ENCODE measurements around the gene ARID1B. TPM values are rescaled to one million over a fixed set of nuclear protein-coding genes. Genes with fewer than 3 reads are reported as not detected.

Gene ARID1B
- total and polyA plus RNA-seq, 2 of the 13 experiments (the other 11 are each of a cell fraction or from before 2014, with no cell fraction given) = 20.1 to 32.6 TPM

DNA sequence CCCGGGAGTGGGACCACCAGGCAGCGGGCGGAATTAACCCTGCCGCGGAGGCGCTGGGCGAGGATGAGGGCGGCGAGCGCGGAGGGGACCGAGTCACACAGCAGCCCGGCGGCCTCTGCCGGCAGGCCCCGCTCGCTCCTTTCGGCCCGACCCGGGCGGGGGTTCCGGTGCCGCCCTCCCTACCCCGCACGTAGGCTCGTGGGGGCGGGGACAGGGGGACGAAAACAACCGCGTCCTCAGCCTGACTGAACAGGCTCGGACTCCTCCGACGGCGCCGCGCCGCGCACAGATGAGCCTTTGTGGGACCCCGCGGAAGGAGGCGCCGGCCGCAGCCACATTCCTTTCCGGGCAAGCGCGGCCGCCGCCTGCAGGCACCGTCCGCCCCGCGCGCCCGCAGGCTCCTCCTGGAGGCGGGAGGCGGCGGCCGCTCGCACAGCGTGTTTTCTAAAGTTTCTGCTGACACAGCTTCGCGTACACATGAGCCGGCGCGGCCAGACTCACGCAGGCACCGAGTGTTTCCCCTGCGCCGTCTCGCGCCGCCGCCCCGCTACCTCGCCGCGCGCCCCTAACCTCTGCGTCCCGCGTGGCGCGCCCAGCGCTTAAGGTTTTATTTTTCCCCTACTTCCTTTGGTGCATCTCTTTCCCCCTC lies 244.3 kb downstream of the ARID1B start (continued):
- TF ChIP-seq, protein P1, sequence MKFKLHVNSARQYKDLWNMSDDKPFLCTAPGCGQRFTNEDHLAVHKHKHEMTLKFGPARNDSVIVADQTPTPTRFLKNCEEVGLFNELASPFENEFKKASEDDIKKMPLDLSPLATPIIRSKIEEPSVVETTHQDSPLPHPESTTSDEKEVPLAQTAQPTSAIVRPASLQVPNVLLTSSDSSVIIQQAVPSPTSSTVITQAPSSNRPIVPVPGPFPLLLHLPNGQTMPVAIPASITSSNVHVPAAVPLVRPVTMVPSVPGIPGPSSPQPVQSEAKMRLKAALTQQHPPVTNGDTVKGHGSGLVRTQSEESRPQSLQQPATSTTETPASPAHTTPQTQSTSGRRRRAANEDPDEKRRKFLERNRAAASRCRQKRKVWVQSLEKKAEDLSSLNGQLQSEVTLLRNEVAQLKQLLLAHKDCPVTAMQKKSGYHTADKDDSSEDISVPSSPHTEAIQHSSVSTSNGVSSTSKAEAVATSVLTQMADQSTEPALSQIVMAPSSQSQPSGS (CRISPR knock-in tag; IDR thresholded peaks at IDR 0.05) = peak; percentile 83
- TF ChIP-seq PHF21A (CRISPR knock-in tag; IDR thresholded peaks at IDR 0.05) (peak; percentile 78), HCFC1 (IDR thresholded peaks at IDR 0.05; ENCODE audit: low read depth, low read length) (no peak), SNAPC2 (CRISPR knock-in tag; IDR thresholded peaks at IDR 0.05) (no peak), POLR2AphosphoS2 (IDR thresholded peaks at IDR 0.05; ENCODE audit: low read depth, low read length) (0 out of 2 replicates have a peak, but pooled peaks have one; percentile 28), KAT7 (CRISPR knock-in tag; IDR thresholded peaks at IDR 0.05; ENCODE audit: borderline replicate concordance) (no peak), ZC3H13 (CRISPR knock-in tag; IDR thresholded peaks at IDR 0.05) (peak; percentile 94), AGO1 (IDR thresholded peaks at IDR 0.05; ENCODE audit: low read depth, low read length, poor library complexity, severe bottlenecking) (peak; percentile 73), ZNF780A (CRISPR knock-in tag; IDR thresholded peaks at IDR 0.05) (peak; percentile 90), ZNF768 (CRISPR knock-in tag; IDR thresholded peaks at IDR 0.05) (peak; percentile 36; the same call in 1 of the 2 replicates)
- TF ChIP-seq, protein P2, sequence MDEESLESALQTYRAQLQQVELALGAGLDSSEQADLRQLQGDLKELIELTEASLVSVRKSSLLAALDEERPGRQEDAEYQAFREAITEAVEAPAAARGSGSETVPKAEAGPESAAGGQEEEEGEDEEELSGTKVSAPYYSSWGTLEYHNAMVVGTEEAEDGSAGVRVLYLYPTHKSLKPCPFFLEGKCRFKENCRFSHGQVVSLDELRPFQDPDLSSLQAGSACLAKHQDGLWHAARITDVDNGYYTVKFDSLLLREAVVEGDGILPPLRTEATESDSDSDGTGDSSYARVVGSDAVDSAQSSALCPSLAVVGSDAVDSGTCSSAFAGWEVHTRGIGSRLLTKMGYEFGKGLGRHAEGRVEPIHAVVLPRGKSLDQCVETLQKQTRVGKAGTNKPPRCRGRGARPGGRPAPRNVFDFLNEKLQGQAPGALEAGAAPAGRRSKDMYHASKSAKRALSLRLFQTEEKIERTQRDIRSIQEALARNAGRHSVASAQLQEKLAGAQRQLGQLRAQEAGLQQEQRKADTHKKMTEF (CRISPR knock-in tag; IDR thresholded peaks at IDR 0.05) = peak; percentile 98
- TF ChIP-seq, protein P3, sequence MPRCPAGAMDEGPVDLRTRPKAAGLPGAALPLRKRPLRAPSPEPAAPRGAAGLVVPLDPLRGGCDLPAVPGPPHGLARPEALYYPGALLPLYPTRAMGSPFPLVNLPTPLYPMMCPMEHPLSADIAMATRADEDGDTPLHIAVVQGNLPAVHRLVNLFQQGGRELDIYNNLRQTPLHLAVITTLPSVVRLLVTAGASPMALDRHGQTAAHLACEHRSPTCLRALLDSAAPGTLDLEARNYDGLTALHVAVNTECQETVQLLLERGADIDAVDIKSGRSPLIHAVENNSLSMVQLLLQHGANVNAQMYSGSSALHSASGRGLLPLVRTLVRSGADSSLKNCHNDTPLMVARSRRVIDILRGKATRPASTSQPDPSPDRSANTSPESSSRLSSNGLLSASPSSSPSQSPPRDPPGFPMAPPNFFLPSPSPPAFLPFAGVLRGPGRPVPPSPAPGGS (CRISPR knock-in tag; IDR thresholded peaks at IDR 0.05) = peak; percentile 98
- TF ChIP-seq, protein P4, sequence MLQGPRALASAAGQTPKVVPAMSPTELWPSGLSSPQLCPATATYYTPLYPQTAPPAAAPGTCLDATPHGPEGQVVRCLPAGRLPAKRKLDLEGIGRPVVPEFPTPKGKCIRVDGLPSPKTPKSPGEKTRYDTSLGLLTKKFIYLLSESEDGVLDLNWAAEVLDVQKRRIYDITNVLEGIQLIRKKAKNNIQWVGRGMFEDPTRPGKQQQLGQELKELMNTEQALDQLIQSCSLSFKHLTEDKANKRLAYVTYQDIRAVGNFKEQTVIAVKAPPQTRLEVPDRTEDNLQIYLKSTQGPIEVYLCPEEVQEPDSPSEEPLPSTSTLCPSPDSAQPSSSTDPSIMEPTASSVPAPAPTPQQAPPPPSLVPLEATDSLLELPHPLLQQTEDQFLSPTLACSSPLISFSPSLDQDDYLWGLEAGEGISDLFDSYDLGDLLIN (CRISPR knock-in tag; IDR thresholded peaks at IDR 0.05; ENCODE audit: borderline replicate concordance) = peak; percentile 83
- TF ChIP-seq, protein P5, sequence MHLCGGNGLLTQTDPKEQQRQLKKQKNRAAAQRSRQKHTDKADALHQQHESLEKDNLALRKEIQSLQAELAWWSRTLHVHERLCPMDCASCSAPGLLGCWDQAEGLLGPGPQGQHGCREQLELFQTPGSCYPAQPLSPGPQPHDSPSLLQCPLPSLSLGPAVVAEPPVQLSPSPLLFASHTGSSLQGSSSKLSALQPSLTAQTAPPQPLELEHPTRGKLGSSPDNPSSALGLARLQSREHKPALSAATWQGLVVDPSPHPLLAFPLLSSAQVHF (CRISPR knock-in tag; IDR thresholded peaks at IDR 0.05) = peak; percentile 84; the same call in 1 of the 2 replicates
- TF ChIP-seq, protein P6, sequence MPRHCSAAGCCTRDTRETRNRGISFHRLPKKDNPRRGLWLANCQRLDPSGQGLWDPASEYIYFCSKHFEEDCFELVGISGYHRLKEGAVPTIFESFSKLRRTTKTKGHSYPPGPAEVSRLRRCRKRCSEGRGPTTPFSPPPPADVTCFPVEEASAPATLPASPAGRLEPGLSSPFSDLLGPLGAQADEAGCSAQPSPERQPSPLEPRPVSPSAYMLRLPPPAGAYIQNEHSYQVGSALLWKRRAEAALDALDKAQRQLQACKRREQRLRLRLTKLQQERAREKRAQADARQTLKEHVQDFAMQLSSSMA (CRISPR knock-in tag; IDR thresholded peaks at IDR 0.05) = peak; percentile 79; the same call in 1 of the 2 replicates
- TF ChIP-seq, protein P7, sequence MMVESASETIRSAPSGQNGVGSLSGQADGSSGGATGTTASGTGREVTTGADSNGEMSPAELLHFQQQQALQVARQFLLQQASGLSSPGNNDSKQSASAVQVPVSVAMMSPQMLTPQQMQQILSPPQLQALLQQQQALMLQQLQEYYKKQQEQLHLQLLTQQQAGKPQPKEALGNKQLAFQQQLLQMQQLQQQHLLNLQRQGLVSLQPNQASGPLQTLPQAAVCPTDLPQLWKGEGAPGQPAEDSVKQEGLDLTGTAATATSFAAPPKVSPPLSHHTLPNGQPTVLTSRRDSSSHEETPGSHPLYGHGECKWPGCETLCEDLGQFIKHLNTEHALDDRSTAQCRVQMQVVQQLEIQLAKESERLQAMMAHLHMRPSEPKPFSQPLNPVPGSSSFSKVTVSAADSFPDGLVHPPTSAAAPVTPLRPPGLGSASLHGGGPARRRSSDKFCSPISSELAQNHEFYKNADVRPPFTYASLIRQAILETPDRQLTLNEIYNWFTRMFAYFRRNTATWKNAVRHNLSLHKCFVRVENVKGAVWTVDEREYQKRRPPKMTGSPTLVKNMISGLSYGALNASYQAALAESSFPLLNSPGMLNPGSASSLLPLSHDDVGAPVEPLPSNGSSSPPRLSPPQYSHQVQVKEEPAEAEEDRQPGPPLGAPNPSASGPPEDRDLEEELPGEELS (CRISPR knock-in tag; IDR thresholded peaks at IDR 0.05) = peak; percentile 73
- TF ChIP-seq, protein P8, sequence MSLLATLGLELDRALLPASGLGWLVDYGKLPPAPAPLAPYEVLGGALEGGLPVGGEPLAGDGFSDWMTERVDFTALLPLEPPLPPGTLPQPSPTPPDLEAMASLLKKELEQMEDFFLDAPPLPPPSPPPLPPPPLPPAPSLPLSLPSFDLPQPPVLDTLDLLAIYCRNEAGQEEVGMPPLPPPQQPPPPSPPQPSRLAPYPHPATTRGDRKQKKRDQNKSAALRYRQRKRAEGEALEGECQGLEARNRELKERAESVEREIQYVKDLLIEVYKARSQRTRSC (CRISPR knock-in tag; IDR thresholded peaks at IDR 0.05; ENCODE audit: low read depth) = 0 out of 2 replicates have a peak, but pooled peaks have one; percentile 45
